ENCODE results near the gene NUAK2.

NUAK2 gene

GRCh38 chr1:205255941-205256780 lies 65.4 kb downstream of the NUAK2 start:
- peak; percentile 97 for TF ChIP-seq CTCF (IDR thresholded peaks at IDR 0.05; ENCODE audit: insufficient read depth, low read depth, low read length, missing control alignments)
- no peak overlapping the region for H3K4me3 ChIP-seq (ENCODE audit: low read length)
- peak; percentile 84 for DNase-seq (ENCODE audit: low read depth)

All from epithelial cell of esophagus (primary cell).